ENCODE measurements around the gene TM9SF2.

DNA sequence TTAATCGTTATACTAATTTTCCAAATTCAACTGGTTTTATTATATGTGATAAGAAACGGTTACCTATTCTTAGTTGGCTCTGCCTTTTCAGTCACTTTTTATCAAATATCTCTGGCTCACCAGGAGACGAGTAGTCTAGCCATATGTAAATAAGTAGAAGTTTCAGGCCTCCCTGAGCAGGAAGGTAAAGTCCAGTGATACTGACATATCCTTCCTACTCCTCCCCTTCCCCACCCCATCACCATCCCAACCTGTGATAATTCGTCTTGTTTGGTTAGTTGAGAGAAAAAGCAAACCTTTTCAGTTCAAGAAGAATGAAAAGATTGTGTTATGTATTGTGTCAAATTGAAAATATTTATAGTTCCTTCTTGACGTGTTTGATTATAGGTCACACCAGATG is 53.9 kb downstream of the TM9SF2 start:
- TF ChIP-seq L3MBTL2 (conservative IDR thresholded peaks at IDR 0.05): no peak
- TF ChIP-seq, protein P1, sequence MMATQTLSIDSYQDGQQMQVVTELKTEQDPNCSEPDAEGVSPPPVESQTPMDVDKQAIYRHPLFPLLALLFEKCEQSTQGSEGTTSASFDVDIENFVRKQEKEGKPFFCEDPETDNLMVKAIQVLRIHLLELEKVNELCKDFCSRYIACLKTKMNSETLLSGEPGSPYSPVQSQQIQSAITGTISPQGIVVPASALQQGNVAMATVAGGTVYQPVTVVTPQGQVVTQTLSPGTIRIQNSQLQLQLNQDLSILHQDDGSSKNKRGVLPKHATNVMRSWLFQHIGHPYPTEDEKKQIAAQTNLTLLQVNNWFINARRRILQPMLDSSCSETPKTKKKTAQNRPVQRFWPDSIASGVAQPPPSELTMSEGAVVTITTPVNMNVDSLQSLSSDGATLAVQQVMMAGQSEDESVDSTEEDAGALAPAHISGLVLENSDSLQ (IDR thresholded peaks at IDR 0.05): no peak
- no peak for TF ChIP-seq SUZ12 (IDR thresholded peaks at IDR 0.05)
- TF ChIP-seq ZNF384 (IDR thresholded peaks at IDR 0.05): no peak
- TF ChIP-seq LEF1 (IDR thresholded peaks at IDR 0.05; ENCODE audit: borderline replicate concordance): no peak
- TF ChIP-seq BHLHE40 (IDR thresholded peaks at IDR 0.05; ENCODE audit: borderline replicate concordance): no peak
- no peak for TF ChIP-seq FOXA1 (IDR thresholded peaks at IDR 0.05)
- no peak for TF ChIP-seq SP1 (IDR thresholded peaks at IDR 0.05)

Measured in HEK293T (cell line).